Aorta (tissue), 5 donors: ENCODE results near the gene PSMB1. TPM values are rescaled to one million over a fixed set of nuclear protein-coding genes. Genes with fewer than 3 reads are reported as not detected.

Experiments used
- ATAC-seq: fragments of 200-7000 bp; cut with Tn5 transposase; one replicate; pipeline ENCODE4 v1.9.1; 2022; ENCODE audit warnings: moderate library complexity; ENCODE audit not compliant: low FRiP score
- DNase-seq, 2 donors: peaks; one replicate each; pipeline ENCODE4 v3.0.0-alpha.2; 2020
- H3K27ac ChIP-seq, 2 donors: one replicate each; pipeline ENCODE4 v1.5.1; 2013; ENCODE audit warnings: low read length in 2 of 2, mild to moderate bottlenecking in 2 of 2, moderate library complexity in 2 of 2, control low read depth in 1 of 2, inconsistent platforms in 1 of 2, low read depth in 1 of 2
- H3K27me3 ChIP-seq, 2 donors: one replicate each; pipeline ENCODE4 v1.6.1; 2013; ENCODE audit warnings: control low read depth in 1 of 2, low read length in 1 of 2, mild to moderate bottlenecking in 1 of 2, moderate library complexity in 1 of 2; ENCODE audit not compliant: insufficient read depth in 2 of 2, control insufficient read depth in 1 of 2
- H3K36me3 ChIP-seq, 2 donors: one replicate each; pipeline ENCODE4 v1.6.1; 2013; ENCODE audit warnings: control low read depth in 1 of 2, low read length in 1 of 2, mild to moderate bottlenecking in 1 of 2; ENCODE audit not compliant: insufficient read depth in 2 of 2, control insufficient read depth in 1 of 2
- H3K4me1 ChIP-seq, 2 donors: one replicate each; pipeline ENCODE4 v1.6.1; 2013; ENCODE audit warnings: low read length in 2 of 2, control low read depth in 1 of 2, mild to moderate bottlenecking in 1 of 2, moderate library complexity in 1 of 2; ENCODE audit not compliant: insufficient read depth in 2 of 2, control insufficient read depth in 1 of 2
- H3K4me3 ChIP-seq, 2 donors: one replicate each; pipeline ENCODE4 v1.5.1; 2013; ENCODE audit warnings: low read length in 2 of 2, control low read depth in 1 of 2, mild to moderate bottlenecking in 1 of 2
- H3K9me3 ChIP-seq: one replicate; pipeline ENCODE4 v1.6.1; 2013; ENCODE audit warnings: mild to moderate bottlenecking, low read length; ENCODE audit not compliant: control insufficient read depth
- WGBS, 2 donors: extraction: QIAGEN DNeasy Blood & Tissue Kit; methylation state at CpG; one replicate each; pipeline ENCODE4 v1.1.7; 2013; 5-methylcytosine and 5-hydroxymethylcytosine counted together
- intact Hi-C, 2 donors: fragments of 100-400 bp; cut with DNase I; formaldehyde crosslinking; loops; one replicate each; pipeline versions ENCODE4 v1.14.2 to v1.15.0; 2022
- polyA plus RNA-seq, 2 donors: library from polyadenylated mRNA; stranded (reverse); fragments of 200-250 nt; gene quantifications; one replicate each; pipeline ENCODE4 v1.2.3, GENCODE V29; 2013
- total RNA-seq, 2 donors: library from RNA; stranded (reverse); fragmentation: NEBNext Ultra II Directional; extraction: Animal tissue kit (Norgen Biotek cat#: 25700); gene quantifications; one replicate each; pipeline ENCODE4 v1.2.1, GENCODE V29; 2021
- donor health status: healthy with polysubstance abuse.
- donor health status: Bipolar disorder and iron deficiency.
- donor health status: DM: no; HTN: no; CAD: no.
- donor health status: DM: no; HTN: no; CAD: no.
- donor health status: DM: yes; HTN: yes; CAD: no.

PSMB1 gene
- total and polyA plus RNA-seq, 4 donors: 104 to 254 (median 175) TPM

DNA sequence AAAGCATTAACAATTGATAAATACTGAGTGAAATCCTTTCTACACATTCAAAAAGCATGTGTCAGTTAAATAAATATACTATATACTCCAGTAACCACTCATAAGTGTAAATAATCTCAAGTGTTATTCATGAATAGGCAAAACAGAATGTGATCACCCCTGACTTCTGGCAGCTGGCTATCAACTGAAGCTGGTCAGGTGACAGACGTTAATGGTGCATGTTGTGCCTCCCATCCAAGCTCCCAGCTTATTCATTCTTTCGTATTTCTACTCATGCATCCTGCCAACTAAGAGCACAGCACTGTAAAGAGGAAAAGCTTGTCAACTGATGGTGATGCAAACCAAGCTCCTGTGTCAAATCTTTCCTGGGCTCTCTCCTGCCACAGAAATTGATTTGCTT lies 7.7 kb downstream of the PSMB1 start:
- Histone ChIP-seq H3K27me3 (no peaks in the 10 kb centered on the region), H3K36me3 (peaks cover 6 to 11% of the 10 kb centered on the region in 2 donors), H3K4me1 (peaks cover 2 to 11% of the 10 kb centered on the region in 2 donors), H3K27ac (no peak overlapping the region), H3K4me3 (no peak overlapping the region), H3K9me3 (no peaks in the 10 kb centered on the region)
- ATAC-seq (no peak), DNase-seq (no peak)
- 8 to 21% methylated on average over 2 of the region's 2 CpGs for WGBS, 2 donors
- intact Hi-C loops: no loop called here

- 84 to 88% methylated on average over 10 of the region's 10 CpGs for WGBS, 2 donors
- no peaks in the 10 kb centered on the region for H3K4me1 ChIP-seq
- ATAC-seq: no peak
- no peaks in the 10 kb centered on the region for H3K9me3 ChIP-seq
- no peak overlapping the region for H3K4me3 ChIP-seq
- H3K27me3 ChIP-seq: no peaks in the 10 kb centered on the region
- DNase-seq: no peak
- intact Hi-C loops: no loop called here
- H3K27ac ChIP-seq: no peak overlapping the region
- peaks cover 6 to 13% of the 10 kb centered on the region in 2 donors for H3K36me3 ChIP-seq
Observed at GRCh38 chr6:170542031-170542719, 10.9 kb downstream of the PSMB1 start.

DNA sequence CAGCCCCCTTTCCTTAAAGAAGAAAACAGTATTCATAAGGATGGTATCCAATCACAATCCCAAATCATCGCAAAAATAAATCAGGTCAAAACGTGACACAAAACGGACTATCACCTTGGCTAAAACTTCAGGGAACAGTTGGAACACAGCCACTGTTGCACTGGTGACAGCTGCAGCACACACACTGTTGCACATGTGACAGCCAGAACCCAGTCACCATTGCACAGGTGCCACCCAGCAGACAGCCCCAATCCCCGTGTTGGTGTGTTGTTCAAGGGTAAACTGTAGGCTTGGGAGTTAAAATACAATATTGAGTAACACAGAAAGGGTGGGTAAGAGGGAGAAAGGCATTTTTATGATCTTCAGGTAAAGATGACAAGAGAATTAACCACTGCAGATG lies 15.8 kb downstream of the PSMB1 start:
- WGBS, 2 donors: 79 to 80% methylated on average over 4 of the region's 4 CpGs
- intact Hi-C loops: no loop called here

GRCh38 chr6:170536671-170537070 lies 16.4 kb downstream of the PSMB1 start:
- peaks cover 4 to 9% of the 10 kb centered on the region in 2 donors for H3K36me3 ChIP-seq
- no peaks in the 10 kb centered on the region for H3K9me3 ChIP-seq
- H3K4me1 ChIP-seq: no peaks in the 10 kb centered on the region
- no peak overlapping the region for H3K4me3 ChIP-seq
- intact Hi-C loops: no loop called here
- ATAC-seq (no peak), DNase-seq (no peak)
- no peak overlapping the region for H3K27ac ChIP-seq
- 82 to 85% methylated on average over 5 of the region's 5 CpGs for WGBS, 2 donors
- no peaks in the 10 kb centered on the region for H3K27me3 ChIP-seq

More for the DNA sequence above, 15.8 kb downstream of the PSMB1 start:
- H3K36me3 ChIP-seq: peaks cover 4 to 9% of the 10 kb centered on the region in 2 donors
- H3K9me3 ChIP-seq: no peaks in the 10 kb centered on the region
- no peaks in the 10 kb centered on the region for H3K27me3 ChIP-seq
- H3K27ac ChIP-seq: no peak overlapping the region
- no peak for ATAC-seq
- no peaks in the 10 kb centered on the region for H3K4me1 ChIP-seq
- H3K4me3 ChIP-seq: no peak overlapping the region
- no peak for DNase-seq

DNA sequence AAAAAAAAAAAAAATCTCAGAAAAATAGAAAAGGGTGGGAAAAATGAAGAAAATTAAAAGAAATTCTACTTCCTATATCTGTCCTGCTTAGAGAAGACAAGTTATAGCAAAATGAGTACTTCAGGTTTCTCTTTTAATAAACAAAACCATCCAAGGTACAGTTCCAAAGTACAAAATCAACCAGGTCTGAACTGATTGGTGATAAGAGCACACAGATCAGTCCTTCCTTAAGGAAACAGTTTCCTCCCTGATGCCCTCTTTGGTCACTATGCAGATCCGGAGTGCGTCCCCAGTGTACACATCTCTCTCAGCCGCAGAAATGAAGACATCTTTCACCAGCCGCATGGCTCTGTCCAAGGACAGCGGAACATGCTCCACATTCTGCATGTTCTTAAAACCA lies 18.1 kb downstream of the PSMB1 start:
- Histone ChIP-seq H3K36me3 (peaks cover 4 to 8% of the 10 kb centered on the region in 2 donors), H3K4me1 (no peaks in the 10 kb centered on the region), H3K27ac (no peak overlapping the region), H3K4me3 (no peak overlapping the region), H3K9me3 (no peaks in the 10 kb centered on the region), H3K27me3 (no peaks in the 10 kb centered on the region)
- intact Hi-C loops: no loop called here
- WGBS, 2 donors: 86 to 87% methylated on average over 5 of the region's 5 CpGs
- ATAC-seq (no peak), DNase-seq (no peak)

DNA sequence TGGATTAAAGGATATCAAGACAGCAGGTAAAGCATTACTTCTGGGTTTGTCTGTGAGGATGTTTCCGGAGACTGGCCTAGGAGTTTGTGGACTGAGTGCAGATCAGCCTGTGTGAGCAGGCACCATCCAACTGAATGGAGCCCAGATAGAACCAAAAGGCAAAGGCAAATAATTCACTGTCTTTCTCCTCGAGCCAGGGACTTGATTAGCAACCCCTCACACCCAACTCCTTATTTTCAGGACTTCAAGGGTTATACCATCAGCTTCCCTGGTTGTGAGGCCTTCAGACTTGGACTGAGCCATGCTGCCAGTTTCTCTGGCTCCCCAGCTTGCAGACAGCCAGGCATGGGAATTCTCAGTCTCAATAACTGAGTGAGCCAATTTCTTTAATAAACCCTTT lies 19.3 kb downstream of the PSMB1 start:
- ATAC-seq (no peak), DNase-seq (no peak)
- Histone ChIP-seq H3K4me3 (no peak overlapping the region), H3K4me1 (no peaks in the 10 kb centered on the region), H3K9me3 (no peaks in the 10 kb centered on the region), H3K36me3 (peaks cover 4 to 7% of the 10 kb centered on the region in 2 donors), H3K27ac (no peak overlapping the region), H3K27me3 (no peaks in the 10 kb centered on the region)
- WGBS, 2 donors: 64 to 67% methylated on average over 2 of the region's 2 CpGs
- intact Hi-C loops: loop anchor here (5.0 kb wide), 2 partner anchors 701 to 741 kb away; no protein-coding TSS in a partner anchor

GRCh38 chr6:170532867-170533488 lies 20.1 kb downstream of the PSMB1 start:
- DNase-seq (no peak), ATAC-seq (no peak)
- Histone ChIP-seq H3K27ac (no peak overlapping the region), H3K36me3 (peaks cover 4 to 7% of the 10 kb centered on the region in 2 donors), H3K4me1 (no peaks in the 10 kb centered on the region), H3K27me3 (no peaks in the 10 kb centered on the region), H3K9me3 (no peaks in the 10 kb centered on the region), H3K4me3 (no peak overlapping the region)
- intact Hi-C loops: loop anchor here (5.0 kb wide), 2 partner anchors 701 to 741 kb away; no protein-coding TSS in a partner anchor
- WGBS, 2 donors: 66 to 70% methylated on average over 7 of the region's 7 CpGs

- Histone ChIP-seq H3K27me3 (no peaks in the 10 kb centered on the region), H3K4me3 (no peak overlapping the region), H3K27ac (no peak overlapping the region), H3K4me1 (no peaks in the 10 kb centered on the region), H3K36me3 (peaks cover 0 to 4% of the 10 kb centered on the region in 2 donors), H3K9me3 (no peaks in the 10 kb centered on the region)
- intact Hi-C loops: loop anchor here (2.0 to 5.0 kb wide), 3 partner anchors 698 to 738 kb away; no protein-coding TSS in a partner anchor
- DNase-seq (peak; percentile 76 to 88), ATAC-seq (peak; percentile 80)
- 36 to 39% methylated on average over 5 of the region's 5 CpGs for WGBS, 2 donors
Observed at GRCh38 chr6:170529839-170530469, 23.2 kb downstream of the PSMB1 start.
